Measurements from ENCODE around the gene SPDYE3.
"Not testable (repeated sequence)": the region's sequence is repeated elsewhere in the genome, so short reads cannot be mapped to it uniquely, and the experiment has no call there.

The SPDYE3 gene

DNA sequence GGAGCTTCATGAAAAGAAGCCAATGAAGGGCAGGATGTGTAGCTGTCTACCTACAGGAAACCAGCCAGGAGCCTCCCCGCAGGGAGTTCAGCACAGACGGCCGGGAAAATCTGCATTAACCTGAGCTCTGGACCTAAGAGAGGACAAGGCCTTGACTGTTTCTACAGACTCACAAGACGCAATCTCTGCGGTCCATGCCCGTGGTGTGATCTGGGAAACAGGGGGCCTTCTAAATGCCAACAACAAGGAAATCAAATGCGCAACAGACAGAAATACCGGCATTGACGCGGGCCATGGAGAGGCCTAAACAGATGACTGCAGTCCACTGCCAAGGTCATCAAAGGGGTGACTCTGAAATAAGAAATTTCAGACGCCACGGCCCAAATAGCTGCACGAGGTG, 16.7 kb downstream of the SPDYE3 start:
- H3K4me3 ChIP-seq (ENCODE audit: low read depth, low read length); DNase-seq (ENCODE audit: low read depth): not testable (repeated sequence)

GRCh38 chr7:100325671-100326070, 18.2 kb downstream of the SPDYE3 start:
- not testable (repeated sequence) for DNase-seq (ENCODE audit: low read depth); H3K4me3 ChIP-seq (ENCODE audit: low read depth, low read length)

DNA sequence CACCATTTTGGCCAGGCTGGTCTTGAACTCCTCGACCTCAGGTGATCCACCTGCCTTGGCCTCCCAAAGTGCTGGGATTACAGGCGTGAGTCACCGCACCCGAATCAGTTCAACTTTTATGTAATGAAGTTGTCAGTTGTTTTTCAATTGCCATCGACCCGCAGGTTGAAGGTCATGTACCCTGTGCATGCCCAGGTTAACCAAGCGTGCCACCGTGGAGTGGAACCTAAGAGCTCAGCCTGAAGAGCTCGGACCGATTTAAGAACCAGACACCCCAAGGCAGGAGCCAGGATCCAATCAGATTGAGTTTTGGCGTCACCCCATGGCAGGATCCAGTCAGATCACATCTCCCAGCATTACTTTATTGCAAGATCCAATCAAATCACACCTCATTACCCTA, 19.4 kb downstream of the SPDYE3 start:
- not testable (repeated sequence) for H3K4me3 ChIP-seq (ENCODE audit: low read depth, low read length); DNase-seq (ENCODE audit: low read depth)

GRCh38 chr7:100335566-100336466, 28.3 kb downstream of the SPDYE3 start:
- DNase-seq (ENCODE audit: low read depth), result peak; percentile 96
- peak overlapping the region; percentile 74 for H3K4me3 ChIP-seq (ENCODE audit: low read depth, low read length)
- TF ChIP-seq MAX (IDR thresholded peaks at IDR 0.05; ENCODE audit: low read depth, low read length) (peak; percentile 22), POLR2A (IDR thresholded peaks at IDR 0.05; ENCODE audit: extremely low read depth, insufficient read length) (peak; percentile 98), MYC (IDR thresholded peaks at IDR 0.05; ENCODE audit: low read depth, low read length) (peak; percentile 85; the same call in 1 of the 2 replicates)

GRCh38 chr7:100338083-100338696, 30.7 kb downstream of the SPDYE3 start:
- H3K4me3 ChIP-seq (ENCODE audit: low read depth, low read length), result not testable (repeated sequence)

GRCh38 chr7:100341286-100341685, 33.8 kb downstream of the SPDYE3 start:
- DNase-seq (ENCODE audit: low read depth); H3K4me3 ChIP-seq (ENCODE audit: low read depth, low read length): not testable (repeated sequence)

More at GRCh38 chr7:100338083-100338696, 30.7 kb downstream of the SPDYE3 start:
- not testable (repeated sequence) for DNase-seq (ENCODE audit: low read depth)

- no peak for DNase-seq (ENCODE audit: low read depth)
- H3K4me3 ChIP-seq (ENCODE audit: low read depth, low read length), result no peak overlapping the region
- TF ChIP-seq, protein P1, sequence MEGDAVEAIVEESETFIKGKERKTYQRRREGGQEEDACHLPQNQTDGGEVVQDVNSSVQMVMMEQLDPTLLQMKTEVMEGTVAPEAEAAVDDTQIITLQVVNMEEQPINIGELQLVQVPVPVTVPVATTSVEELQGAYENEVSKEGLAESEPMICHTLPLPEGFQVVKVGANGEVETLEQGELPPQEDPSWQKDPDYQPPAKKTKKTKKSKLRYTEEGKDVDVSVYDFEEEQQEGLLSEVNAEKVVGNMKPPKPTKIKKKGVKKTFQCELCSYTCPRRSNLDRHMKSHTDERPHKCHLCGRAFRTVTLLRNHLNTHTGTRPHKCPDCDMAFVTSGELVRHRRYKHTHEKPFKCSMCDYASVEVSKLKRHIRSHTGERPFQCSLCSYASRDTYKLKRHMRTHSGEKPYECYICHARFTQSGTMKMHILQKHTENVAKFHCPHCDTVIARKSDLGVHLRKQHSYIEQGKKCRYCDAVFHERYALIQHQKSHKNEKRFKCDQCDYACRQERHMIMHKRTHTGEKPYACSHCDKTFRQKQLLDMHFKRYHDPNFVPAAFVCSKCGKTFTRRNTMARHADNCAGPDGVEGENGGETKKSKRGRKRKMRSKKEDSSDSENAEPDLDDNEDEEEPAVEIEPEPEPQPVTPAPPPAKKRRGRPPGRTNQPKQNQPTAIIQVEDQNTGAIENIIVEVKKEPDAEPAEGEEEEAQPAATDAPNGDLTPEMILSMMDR (IDR thresholded peaks at IDR 0.05; ENCODE audit: low read depth, low read length), result no peak
- TF ChIP-seq MAX (IDR thresholded peaks at IDR 0.05; ENCODE audit: low read depth, low read length) (no peak), MYC (IDR thresholded peaks at IDR 0.05; ENCODE audit: low read depth, low read length) (no peak), POLR2A (IDR thresholded peaks at IDR 0.05; ENCODE audit: extremely low read depth, insufficient read length) (no peak)
Measured at GRCh38 chr7:100342765-100343164, 35.3 kb downstream of the SPDYE3 start.

DNA sequence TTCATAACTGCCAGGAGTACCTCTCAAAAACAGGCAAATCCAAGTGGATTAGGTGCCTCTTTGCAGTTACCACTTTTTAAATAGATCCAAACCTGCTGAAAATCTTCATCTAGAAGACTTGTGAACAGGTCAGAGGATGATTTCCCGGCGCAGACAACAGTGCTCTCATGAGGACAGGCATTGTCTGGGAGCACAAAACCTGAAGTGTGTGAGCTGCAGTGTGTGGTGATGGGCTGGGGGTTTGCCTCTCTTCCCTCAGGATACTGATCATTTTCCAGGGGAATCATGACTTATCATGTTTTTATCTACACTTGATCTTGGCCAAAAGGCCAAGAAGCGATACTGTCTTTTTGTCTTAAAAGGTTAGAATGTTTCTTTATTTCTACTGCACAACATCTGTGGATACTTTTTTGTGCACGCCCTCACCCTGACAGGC, 36.6 kb downstream of the SPDYE3 start:
- H3K4me3 ChIP-seq (ENCODE audit: low read depth, low read length); DNase-seq (ENCODE audit: low read depth): not testable (repeated sequence)

GRCh38 chr7:100344560-100345287, 37.2 kb downstream of the SPDYE3 start:
- DNase-seq (ENCODE audit: low read depth), result peak; percentile 65
- TF ChIP-seq MAX (IDR thresholded peaks at IDR 0.05; ENCODE audit: low read depth, low read length), result peak; percentile 46; the same call in 1 of the 2 replicates
- TF ChIP-seq, protein P1 (IDR thresholded peaks at IDR 0.05; ENCODE audit: low read depth, low read length), result peak; percentile 46
- H3K4me3 ChIP-seq (ENCODE audit: low read depth, low read length), result not testable (repeated sequence)

All from NB4 (cell line).